HG03521 (cell line): ENCODE results near the gene ST3GAL3.

Source experiments
- ATAC-seq: cut with Tn5 transposase; IDR thresholded peaks from one replicate; pipeline ENCODE4 v1.9.1; 2021; ENCODE audit warnings: mild to moderate bottlenecking, moderate library complexity; ENCODE audit not compliant: unreplicated experiment

The ST3GAL3 gene

DNA sequence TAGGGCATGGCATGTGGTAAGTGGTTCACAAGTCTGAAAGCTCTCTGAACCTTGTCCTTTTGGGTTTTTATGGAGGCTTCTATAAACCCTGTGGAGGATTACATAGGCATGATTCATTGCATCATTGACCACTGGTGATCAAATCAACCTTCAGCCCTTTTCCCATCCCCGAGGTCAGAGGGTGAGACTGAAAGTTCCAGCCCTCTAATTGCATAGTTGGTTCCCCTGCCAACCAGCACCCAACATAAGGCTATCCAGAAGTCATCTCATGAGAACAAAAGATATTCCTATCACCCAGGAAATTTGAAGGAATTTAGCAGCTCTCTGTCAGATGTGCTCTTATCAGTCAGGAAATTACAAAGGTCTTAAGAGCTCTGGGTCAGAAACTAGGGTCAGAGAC lies 136.8 kb downstream of the ST3GAL3 start:
- no peak for ATAC-seq

DNA sequence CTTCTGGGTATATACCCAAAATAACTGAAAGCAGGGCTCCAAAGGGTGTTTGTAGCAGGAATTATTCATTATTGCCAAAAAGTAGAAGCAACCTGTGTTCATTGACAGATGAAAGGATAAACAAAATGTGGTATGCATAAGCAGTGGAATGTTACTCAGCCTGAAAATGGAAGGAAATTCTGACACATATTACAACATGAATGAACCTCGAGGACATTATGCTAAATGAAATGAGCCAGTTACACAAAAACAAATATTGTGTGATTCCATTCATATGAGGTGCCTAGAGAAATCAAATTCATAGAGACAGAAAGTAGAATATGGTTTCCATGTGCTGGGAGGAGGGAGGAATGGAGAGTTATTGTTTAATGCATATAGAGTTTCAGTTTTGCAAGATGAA lies 140.0 kb downstream of the ST3GAL3 start:
- ATAC-seq, result no peak

DNA sequence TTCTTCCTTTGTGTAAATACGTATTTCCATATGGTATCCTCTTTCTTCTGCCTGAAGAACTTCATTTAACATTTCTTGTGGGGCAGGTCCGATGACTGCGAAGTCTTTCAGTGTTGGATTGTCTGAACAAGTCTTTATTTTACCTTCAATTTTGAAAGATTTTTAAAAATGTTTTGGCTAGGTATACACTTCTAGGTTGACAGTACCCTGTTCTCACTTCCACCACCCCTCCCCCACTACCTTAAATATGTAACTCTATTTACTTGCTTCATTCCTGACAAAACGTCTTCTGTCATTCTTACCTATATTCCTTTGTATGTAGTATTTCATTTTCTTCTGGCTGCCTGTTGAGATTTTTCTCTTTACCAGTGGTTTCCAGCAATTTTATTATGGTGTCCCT lies 140.5 kb downstream of the ST3GAL3 start:
- ATAC-seq, result no peak

DNA sequence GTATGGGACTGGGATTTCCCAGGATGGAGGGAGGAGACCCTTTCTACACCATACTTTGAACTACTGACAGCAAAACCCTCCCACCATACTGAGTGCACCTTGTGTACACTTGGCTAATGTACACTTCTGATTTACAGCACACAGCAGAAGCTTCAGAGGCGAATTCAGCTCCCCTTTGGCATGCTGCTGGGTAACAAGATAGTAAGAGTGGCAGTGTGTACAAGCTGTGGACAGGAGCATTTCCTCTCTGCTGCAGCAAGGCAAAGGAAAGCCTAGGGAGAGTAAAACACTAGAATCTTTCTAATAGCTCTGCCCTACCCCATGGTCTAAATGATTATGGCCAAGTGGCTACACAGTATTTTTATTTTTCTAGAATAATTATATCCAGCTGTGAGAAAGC lies 142.3 kb downstream of the ST3GAL3 start:
- ATAC-seq, result no peak

DNA sequence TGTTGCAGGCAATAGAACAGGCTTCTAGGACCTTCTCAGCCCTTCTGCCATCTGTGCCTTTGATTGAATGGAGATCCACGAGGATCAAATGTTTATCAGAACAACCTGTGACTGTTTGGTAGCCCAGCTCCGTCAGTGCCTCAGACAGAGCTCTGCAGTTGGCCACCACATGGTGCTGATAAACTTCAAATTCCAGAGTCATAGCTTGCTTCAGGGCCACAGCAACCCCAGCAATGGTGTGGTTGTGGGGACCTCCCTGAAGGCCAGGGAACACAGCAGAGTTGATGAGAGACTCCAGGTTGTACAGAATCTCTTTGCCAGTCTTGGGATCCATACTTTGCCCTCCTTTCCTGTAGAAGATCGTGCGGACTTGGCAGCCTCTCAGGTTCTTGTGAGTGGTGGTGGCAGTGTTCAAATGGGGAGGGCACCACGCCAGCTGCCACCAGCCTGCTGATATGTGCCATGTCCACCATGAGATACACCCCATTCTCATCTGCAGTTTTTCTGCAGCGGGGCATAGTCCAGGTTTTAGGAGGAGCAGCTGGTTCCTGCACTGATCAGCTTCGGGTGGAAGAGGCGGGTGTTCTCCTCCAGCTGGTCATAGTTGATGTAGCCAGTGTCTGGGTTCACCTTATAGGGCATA lies 143.4 kb downstream of the ST3GAL3 start:
- ATAC-seq, result no peak

DNA sequence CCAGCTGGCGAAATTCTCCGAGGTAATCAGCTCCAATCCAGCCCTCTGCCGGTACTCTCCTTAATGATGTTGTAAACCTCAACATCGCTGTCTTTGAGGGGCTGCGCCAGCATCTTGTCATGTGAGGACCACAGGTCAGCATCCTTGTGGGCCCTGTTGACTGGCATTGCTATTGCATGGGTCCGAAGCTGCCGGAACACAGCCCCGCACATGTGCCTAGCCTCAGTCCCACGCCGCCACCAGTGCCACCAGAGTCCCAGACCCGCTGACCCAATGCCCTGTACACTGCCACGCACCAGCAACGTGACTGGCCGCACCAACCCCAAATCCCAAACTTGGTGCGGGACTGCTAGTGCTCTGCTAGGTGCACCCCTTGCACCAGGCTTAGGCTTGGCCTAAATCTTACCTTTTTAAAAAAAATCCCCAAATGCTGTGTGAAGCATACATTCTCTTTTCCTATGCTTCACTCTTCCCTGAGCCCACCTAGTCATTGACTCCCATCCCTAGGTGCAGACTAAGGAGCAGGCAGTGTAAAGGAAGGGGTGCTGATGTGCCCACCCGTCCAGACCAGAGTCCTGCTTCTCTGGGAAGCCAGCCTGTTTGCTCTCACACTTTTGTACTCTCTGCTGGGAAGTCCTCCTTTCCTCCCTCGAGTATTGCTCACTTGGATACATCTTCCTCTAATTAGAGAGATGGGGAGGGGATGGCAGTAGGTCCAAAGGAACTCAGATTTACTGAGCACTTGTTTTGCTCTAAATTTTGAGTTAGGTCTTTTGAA lies 144.4 kb downstream of the ST3GAL3 start:
- no peak for ATAC-seq

DNA sequence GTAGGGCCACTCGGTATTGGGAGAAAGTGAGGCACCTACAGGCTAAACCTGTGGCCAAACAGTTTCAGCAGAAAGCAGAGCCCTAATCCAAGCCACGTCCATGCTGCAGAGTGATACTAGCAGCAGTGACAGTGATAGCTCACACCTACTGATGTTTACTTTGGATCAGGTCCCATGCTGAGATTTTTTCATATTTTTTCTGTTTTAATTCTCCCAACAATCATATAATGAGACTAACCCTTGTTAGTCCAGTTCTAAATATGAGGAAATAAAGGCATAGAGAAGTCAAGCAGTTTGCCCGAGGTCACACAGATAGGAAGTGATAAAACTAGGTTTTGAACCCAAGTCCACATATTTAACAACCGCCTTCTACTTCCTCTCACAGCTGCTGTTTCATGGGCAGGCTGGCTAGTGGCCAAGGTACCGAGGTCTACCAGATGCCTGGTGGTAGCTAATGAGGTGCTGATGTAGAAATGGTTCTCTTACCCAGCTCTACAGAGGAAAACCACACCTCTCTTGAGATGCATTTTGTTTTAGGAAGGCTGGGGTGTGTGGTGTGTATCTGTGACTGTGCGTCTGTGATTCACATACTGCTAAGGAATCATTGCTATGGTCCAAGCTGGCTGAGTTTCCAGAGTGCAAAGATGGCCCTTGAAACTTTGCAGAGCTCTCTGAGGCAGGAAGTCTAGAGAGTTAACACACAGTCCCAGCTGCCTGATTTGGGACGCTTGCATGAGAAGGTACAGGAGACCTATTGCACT lies 146.0 kb downstream of the ST3GAL3 start:
- ATAC-seq, result no peak

DNA sequence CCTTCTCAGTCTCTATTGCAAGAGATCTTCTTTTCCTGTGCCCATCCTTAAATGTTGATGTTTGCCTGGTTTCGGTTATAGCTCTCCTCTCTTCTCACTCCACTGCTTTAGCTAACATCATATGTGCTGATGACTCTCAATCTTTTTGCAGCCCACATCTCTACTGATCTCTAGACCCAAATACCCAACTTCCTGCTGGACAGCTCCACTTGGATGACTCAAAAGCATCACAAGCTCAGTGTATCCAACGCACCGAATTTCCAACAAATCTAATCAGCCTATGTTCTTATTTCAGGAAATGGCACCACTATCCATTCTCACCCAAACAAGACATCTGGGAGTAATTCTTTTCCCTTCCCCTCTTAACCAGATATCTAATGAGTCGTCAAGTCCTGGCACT lies 147.1 kb downstream of the ST3GAL3 start:
- ATAC-seq, result no peak

DNA sequence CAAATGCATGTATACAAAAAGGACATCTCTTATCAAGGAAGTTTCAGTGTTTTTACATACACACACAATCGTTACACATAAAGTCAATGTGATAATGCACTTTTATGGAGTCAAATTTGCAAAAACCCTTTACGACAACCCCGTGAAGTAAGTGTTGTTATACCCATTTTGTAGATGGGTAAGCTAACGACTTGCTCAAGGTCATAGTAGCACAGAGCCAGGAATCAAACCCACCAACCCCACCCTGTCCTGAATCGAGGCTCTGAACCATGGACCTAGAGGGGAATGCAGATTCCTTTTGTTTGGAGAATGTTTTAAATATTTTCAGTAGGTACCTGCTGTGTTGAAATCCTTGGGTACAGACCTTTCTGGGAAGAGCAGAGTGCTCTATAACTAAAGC lies 148.9 kb downstream of the ST3GAL3 start:
- ATAC-seq, result no peak

DNA sequence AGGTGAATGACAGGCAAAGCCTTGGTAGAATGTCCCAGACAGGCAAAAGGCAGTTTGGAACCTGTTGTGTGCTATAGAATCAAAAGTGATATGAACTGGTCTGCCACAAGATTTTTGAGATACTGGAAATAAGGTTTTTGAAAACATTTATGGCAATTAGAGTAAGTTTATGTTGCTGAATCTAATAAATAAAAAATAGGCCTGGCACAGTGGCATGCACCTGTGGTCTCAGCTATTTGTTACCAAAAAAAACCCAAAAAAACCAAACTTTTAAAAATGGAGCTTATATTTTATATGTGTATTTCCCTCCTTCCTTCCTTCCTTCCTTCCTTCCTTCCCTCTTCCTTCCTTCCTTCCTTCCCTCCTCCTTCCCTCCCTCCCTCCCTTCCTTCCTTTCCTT lies 149.8 kb downstream of the ST3GAL3 start:
- ATAC-seq, result no peak

DNA sequence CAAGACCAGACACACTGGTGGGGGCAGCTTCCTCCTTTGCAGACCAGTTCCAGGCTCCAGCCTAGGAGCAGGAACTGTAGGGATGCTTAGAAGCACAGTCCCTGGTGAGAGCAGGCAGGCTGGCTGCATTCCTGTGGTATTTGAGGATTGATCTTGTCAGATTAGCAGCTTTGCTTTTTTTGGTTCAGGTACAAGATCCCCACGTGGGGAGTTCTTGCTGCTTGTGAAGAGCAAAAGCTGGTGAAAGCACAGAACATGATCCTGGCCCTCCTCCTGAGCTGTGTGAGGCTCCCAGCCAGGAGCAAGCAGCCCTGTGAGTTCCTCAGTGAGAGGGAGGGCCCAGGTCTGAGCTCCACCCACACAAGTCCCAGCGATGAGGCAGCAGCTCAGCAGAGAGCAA lies 151.0 kb downstream of the ST3GAL3 start:
- no peak for ATAC-seq

DNA sequence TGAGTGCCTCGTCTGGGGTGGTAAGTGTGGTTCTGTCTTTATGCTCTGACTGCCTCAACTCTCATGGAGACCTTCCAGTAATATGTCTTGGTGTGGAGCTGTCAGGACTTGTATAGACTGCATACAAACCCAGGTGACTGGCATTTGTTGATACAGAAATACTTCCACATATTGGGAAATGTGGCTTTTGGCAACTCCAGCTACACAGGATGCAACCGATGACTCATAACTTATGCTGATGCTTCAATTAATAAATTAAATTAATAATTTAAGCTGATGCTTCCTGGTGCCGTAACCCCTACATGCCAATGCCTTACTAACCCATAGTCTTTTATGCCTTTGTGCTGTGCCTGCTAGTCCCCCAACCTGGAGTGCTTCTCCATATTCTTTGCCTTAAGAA lies 154.0 kb downstream of the ST3GAL3 start:
- ATAC-seq, result no peak

DNA sequence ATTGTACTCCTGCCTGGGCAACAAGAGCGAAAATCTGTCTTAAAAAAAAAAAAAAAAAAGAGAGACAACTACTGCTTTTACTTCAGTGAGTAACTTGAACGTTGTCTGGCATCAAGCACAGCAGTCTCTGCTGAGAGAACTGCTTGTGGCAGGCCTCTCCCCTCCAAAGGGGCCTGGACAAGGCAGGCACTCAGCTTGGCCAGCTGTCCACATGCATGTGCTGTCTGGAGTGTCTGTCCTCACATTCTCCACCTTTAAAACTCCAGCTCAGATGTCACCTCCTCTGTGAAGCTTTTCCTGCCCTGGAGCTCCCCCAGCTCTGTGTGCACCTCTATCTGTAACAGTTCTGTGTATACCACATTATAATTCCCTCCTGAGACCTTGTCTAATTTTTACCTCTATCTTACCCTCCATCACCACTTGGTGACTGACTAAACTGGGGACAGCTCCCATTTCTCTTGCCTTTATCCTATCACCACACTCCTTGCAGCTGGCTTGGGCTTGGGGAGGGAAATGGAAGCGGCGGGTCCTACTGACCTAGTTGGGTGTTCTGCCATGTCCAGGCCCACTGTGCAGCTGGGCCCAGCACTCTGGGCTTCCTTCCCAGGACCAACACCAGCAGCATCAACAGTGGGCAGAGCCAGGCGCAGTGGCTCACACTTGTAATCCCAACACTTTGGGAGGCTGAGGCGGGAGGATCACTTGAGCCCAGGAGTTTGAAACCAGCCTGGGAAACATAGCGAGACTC lies 154.8 kb downstream of the ST3GAL3 start:
- no peak for ATAC-seq

DNA sequence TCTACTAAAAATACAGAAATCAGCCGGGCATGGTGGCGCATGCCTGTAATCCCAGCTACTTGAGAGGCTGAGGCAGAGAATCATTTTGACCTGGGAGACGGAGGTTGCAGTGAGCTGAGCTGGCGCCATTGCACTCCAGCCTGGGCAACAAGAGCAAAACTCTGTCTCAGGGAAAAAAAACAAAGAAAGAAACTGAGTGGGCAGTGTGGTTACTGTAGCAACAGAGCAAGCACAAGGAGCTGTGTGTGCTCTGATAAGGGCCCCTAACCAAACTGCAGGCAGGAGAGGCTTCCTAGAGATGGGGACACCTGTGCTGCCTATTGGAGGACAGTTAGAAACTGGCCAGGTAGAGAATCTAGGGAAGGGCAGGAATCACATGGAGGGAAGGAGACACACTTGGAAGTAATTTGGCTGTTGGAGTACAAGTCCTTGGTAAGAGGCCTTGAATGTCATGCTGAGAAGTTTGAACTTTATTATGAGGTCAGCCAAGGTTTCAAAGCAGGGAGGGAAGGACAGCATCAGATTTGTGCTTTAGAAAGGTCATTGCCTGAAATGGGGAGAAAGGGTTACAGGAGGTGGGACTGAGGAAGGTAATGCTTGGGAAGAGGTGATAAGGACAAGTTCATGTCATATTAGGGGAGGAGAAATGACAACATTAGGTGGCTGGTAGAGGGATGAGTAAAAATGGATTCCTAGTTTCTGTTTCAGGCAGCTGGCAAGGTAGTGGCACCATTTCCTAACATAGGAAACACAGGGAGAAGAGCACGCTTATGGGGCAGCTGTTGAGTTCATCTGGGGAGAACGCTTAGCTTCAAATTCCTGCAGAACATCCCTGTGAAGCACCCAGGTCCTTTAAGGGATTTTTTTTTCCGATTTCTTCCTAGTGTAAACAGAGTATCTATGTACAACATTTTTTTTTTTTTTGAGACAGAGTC lies 157.0 kb downstream of the ST3GAL3 start:
- ATAC-seq, result no peak

DNA sequence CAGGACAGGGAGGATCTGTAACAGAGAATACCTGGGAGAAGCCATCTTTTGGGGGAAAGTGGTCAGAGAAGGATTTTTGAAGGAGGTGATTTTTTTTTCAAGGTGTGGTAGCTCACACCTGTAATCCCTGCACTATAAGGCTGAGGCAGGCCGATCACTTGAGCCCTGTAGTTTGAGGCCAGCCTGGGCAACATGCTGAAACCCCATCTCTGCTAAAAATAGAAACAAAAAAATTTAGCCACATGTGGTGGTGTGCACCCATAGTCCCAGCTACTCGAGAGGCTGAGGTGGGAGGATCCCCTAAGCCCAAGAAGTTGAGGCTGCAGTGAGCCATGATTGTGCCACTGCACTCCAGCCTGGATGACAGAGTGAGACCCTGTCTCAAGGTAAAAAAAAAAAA lies 158.9 kb downstream of the ST3GAL3 start:
- ATAC-seq, result no peak

GRCh38 chr1:43867976-43868740 lies 160.8 kb downstream of the ST3GAL3 start:
- ATAC-seq, result no peak

DNA sequence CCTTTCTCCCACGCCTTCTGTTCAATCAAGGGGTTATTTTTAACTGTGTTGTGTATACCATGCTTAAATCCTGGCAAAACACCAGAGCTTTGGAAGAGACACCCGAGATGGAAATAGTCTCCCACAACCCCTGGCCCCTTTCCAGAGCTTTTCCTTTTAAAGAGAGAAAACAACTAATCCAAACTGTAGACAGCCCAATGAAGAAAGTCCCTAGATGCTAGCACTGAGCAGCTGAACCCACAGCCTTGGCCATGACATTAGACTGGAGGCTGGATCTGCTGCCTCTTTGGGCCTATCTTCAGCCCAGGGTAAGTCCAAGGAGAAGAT lies 161.4 kb downstream of the ST3GAL3 start:
- ATAC-seq, result no peak

DNA sequence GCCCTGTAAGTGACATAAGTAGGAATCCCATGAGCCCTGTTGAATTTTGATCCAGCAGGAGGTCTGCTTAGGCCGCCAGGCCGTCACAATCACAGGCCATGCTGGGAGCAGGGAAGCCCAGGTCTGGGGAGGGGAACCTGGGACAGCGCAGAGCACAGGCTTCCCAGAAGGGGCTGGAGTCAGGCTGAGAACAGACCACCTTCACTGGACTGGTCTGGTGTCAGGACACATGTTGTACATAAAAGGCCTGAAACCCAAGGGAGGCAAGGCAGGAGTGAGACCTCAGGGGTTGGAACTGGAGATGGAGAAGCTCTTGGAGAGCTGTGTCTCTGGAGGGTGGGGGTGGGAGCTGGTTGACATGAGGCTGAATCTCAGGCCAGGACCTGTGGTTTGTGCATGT lies 163.0 kb downstream of the ST3GAL3 start:
- ATAC-seq, result no peak

DNA sequence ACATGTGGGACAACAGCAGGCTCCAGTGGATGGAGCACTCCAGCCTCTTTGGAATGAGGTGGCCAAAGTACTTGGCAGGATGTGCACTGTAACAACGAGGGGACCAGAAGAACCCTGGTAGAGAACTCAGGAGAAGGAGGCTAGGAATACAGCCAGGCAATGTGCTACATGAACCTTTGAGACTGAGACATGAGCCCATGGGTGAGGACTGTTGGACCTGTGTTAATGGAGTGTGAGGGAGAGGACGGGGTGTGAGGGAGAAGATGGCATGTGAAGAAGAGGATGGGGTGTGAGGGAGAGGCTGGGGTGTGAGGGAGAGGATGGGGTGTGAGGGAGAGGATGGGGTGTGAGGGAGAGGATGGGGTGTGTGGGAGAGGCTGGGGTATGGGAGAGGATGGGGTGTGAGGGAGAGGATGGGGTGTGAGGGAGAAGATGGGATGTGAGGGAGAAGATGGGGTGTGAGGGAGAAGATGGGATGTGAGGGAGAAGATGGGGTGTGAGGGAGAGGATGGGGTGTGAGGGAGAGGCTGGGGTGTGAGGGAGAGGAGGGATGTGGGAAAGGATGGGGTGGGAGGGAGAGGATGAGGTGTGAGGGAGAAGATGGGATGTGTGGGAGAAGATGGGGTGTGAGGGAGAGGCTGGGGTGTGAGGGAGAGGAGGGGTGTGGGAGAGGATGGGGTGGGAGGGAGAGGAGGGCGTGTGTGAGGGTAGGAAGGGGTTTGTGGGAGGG lies 164.0 kb downstream of the ST3GAL3 start:
- no peak for ATAC-seq
